SK-MEL-5 (cell line): ENCODE results near the gene ARFGAP1. TPM values are rescaled to one million over a fixed set of nuclear protein-coding genes. Genes with fewer than 3 reads are reported as not detected.
A peak's percentile ranks its signal among the peaks of the same experiment; 100 is the strongest.
"Not testable (repeated sequence)": the region's sequence is repeated elsewhere in the genome, so short reads cannot be mapped to it uniquely, and the experiment has no call there.

Experiments used
- DNase-seq: peaks from one replicate; pipeline ENCODE4 v3.0.0-alpha.2; 2016; ENCODE audit warnings: low read depth, low spot score
- in situ Hi-C: cut with HindIII; loops from 2 replicates; pipeline ENCODE4 v1.10.0; 2016; ENCODE audit warnings: low sequenced_read_pairs, high pct_unique_total_duplicates, low pct_unique_long_range_greater_than_20kb
- total RNA-seq: library from RNA; depleted of rRNA; stranded (reverse); fragments of >200 nt; shearing (Covaris generic); gene quantifications from 2 replicates; pipeline ENCODE4 v1.2.3, GENCODE V29; 2014

ARFGAP1 gene
- total RNA-seq, 1 experiment from 2014 or later, result 61.5 TPM

- in situ Hi-C loops, result no loop called here
- DNase-seq, result no peak
Observed at GRCh38 chr20:63293871-63294535, 21.4 kb downstream of the ARFGAP1 start.

- DNase-seq, result no peak
- in situ Hi-C loops, result no loop called here
Observed at GRCh38 chr20:63294536-63294900, 21.9 kb downstream of the ARFGAP1 start.

GRCh38 chr20:63295018-63295417 lies 22.4 kb downstream of the ARFGAP1 start:
- in situ Hi-C loops, result no loop called here
- no peak for DNase-seq

- no peak for DNase-seq
- in situ Hi-C loops, result no loop called here
Observed at GRCh38 chr20:63295422-63295821, 22.8 kb downstream of the ARFGAP1 start.

GRCh38 chr20:63295846-63296245 lies 23.2 kb downstream of the ARFGAP1 start:
- in situ Hi-C loops, result no loop called here
- no peak for DNase-seq

GRCh38 chr20:63296531-63297299 lies 24.1 kb downstream of the ARFGAP1 start:
- DNase-seq, result no peak
- in situ Hi-C loops, result no loop called here

- DNase-seq, result no peak
Observed at GRCh38 chr20:63297371-63297781, 24.8 kb downstream of the ARFGAP1 start.

GRCh38 chr20:63297796-63298572 lies 25.4 kb downstream of the ARFGAP1 start:
- DNase-seq, result no peak
- in situ Hi-C loops, result no loop called here

More at GRCh38 chr20:63297371-63297781, 24.8 kb downstream of the ARFGAP1 start:
- in situ Hi-C loops, result no loop called here

GRCh38 chr20:63298731-63299312 lies 26.2 kb downstream of the ARFGAP1 start:
- in situ Hi-C loops, result no loop called here
- no peak for DNase-seq

- in situ Hi-C loops, result no loop called here
- no peak for DNase-seq
Observed at GRCh38 chr20:63301671-63302070, 29.1 kb downstream of the ARFGAP1 start.

- in situ Hi-C loops, result no loop called here
- no peak for DNase-seq
Observed at GRCh38 chr20:63303095-63303666, 30.6 kb downstream of the ARFGAP1 start.

GRCh38 chr20:63305393-63305792 lies 32.8 kb downstream of the ARFGAP1 start:
- in situ Hi-C loops, result no loop called here
- DNase-seq, result no peak

GRCh38 chr20:63305933-63306672 lies 33.5 kb downstream of the ARFGAP1 start:
- in situ Hi-C loops, result not testable (repeated sequence)
- DNase-seq, result peak; percentile 32

GRCh38 chr20:63306673-63307537 lies 34.3 kb downstream of the ARFGAP1 start:
- no peak for DNase-seq
- in situ Hi-C loops, result no loop called here

- no peak for DNase-seq
- in situ Hi-C loops, result no loop called here
Observed at GRCh38 chr20:63307538-63308217, 35.1 kb downstream of the ARFGAP1 start.
